GM12801 (cell line): ENCODE results near the gene RPS19.

Source experiments
- TF ChIP-seq, protein P1 (sequence below): IDR thresholded peaks from one replicate; pipeline ENCODE4 v1.5.1; 2011; ENCODE audit warnings: control low read depth; ENCODE audit not compliant: insufficient read length; ENCODE audit errors: extremely low read depth

Gene RPS19

DNA sequence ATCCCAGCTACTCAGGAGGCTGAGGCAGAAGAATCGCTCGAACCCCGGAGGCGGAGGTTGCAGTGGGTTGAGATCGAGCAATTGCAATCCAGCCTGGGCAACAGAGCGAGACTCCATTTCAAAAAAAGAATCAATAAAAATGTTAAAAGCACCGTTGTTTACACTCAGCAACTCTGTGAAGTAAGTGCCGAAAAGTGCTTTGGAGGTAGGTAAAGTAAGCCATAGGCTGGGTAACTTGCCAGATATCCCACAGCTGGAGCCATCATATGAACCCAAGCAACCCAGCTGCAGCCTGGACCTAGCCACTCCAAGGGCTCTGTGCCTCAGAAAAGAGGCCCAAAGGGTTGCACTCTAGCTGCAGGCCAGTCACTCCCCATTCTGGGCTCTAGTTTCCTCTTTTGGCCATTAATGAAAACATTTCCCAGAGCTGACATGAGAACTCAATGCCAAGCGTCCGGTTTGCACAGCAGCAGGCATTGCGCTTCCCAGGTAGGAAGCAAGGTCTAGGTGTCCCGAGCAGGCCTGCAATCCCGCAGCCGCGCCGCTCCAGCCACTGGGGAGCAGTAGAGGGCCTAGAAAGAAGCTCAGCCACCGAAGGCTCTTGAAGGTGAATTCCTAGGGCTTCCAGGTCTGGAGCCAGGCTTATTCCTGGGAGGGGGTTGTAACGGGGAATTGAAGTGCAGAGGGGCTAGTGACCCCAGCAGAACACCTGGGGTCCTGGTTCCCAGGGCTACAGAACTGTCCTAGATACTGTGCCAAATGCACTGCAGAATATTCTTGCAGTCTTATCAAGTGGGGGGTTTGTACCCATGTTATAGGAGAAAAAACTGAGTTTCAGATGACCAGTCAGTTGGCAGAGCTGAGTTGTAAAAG lies 13.0 kb downstream of the RPS19 start:
- TF ChIP-seq, protein P1, sequence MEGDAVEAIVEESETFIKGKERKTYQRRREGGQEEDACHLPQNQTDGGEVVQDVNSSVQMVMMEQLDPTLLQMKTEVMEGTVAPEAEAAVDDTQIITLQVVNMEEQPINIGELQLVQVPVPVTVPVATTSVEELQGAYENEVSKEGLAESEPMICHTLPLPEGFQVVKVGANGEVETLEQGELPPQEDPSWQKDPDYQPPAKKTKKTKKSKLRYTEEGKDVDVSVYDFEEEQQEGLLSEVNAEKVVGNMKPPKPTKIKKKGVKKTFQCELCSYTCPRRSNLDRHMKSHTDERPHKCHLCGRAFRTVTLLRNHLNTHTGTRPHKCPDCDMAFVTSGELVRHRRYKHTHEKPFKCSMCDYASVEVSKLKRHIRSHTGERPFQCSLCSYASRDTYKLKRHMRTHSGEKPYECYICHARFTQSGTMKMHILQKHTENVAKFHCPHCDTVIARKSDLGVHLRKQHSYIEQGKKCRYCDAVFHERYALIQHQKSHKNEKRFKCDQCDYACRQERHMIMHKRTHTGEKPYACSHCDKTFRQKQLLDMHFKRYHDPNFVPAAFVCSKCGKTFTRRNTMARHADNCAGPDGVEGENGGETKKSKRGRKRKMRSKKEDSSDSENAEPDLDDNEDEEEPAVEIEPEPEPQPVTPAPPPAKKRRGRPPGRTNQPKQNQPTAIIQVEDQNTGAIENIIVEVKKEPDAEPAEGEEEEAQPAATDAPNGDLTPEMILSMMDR = no peak

- TF ChIP-seq, protein P1 = no peak
These were observed 17.1 kb downstream of the RPS19 start, which contains the start of gene CD79A for GRCh38 chr19:41876847-41877832. CD79A (plus strand) TSS chr19:41877279; CDS start chr19:41877305, 26 bp downstream.

DNA sequence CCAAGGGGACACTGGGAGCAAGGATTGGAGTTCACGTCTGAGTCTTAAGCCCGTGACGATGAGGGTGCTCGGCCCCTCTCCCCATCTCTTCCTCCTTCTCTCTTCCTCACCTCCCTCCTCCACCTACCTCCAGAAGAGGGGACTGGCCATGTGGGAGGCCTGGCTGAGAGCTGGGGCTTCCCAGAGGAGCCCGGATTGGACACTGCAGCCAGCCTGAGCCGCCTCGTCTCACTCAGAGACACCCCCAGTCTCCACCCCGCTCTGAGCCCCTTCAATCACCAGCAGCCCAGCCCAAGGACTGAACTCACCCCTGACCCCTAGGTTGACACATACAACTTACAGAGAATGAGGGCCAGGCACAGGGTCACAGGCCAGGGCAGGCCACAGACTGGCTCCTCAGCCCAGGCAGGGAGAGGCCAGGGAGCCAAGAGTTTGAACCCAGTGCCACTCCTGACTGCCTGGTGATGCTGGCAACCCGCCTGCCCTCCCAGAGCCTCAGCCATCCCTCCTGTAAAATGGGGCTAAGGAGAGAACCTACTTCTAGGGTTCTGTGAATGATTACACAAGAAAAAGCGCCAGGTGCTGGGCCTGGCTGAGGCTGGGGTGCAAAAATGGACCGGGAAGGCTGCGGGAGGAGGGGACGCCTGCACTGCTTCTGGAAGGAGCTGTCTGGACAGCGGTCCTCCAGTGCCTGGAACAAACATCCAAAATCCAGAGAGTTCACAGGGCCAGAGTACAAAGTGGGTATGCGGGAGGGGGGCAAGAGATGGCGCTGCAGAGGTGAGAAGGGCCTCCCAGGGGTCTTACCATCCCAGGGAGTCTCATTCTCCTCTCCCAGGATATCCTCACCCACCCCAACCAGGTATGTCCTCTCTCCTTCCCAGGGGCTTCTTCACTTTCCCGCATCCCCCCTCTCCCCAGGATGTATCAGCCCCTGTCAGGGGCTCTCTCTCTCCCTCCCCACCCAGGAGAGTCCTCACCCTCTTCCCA lies 18.2 kb downstream of the RPS19 start:
- TF ChIP-seq, protein P1 = no peak

DNA sequence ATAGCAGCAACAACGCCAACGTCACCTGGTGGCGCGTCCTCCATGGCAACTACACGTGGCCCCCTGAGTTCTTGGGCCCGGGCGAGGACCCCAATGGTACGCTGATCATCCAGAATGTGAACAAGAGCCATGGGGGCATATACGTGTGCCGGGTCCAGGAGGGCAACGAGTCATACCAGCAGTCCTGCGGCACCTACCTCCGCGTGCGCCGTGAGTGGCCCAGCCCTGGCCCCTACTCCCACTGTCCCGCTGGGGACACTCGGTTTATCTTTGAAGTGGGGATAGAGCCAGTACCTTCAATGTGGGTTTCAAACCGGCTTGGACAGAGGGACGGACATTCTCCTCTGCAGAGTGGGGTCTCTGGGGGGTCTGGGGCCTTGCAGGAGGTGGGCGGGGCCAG lies 19.0 kb downstream of the RPS19 start:
- TF ChIP-seq, protein P1 = no peak

GRCh38 chr19:41879670-41880328 lies 19.7 kb downstream of the RPS19 start:
- TF ChIP-seq, protein P1 = no peak

DNA sequence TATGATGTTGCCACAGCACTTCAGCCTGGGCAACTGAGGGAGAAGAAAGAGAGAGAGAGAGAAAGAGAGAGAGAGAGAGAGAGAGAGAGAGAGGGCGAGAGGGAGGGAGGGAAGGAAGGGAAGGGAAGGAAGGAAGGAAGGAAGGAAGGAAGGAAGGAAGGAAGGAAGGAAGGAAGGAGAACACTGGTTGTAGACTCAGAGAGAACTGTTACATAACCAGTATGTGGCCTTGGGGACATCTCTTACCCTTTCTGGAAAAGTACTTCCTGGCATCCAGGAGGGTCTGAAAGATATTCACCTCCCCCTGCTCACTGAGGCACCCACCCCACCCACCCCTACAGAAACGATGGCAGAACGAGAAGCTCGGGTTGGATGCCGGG lies 20.3 kb downstream of the RPS19 start:
- TF ChIP-seq, protein P1 = no peak
